Thoracic aorta (tissue), 2 donors: ENCODE measurements around the gene GMPPB. TPM values are rescaled to one million over a fixed set of nuclear protein-coding genes. Genes with fewer than 3 reads are reported as not detected.

Source experiments
- ATAC-seq: fragments of 150-250 bp; one replicate; pipeline ENCODE4 v1.8.0; 2017; ENCODE audit warnings: low read depth; ENCODE audit not compliant: insufficient number of reproducible peaks, low FRiP score
- DNase-seq: peaks from one replicate; pipeline ENCODE4 v3.0.0-alpha.2; 2020; ENCODE audit warnings: low spot score
- H3K27ac ChIP-seq, 2 donors: fragments of 200-600 bp; sonication (generic); 1 replicate in 1 of 2; 2 replicates in 1 of 2; pipeline ENCODE4 v1.5.1; 2016; ENCODE audit warnings: mild to moderate bottlenecking in 2 of 2, moderate library complexity in 2 of 2
- H3K27me3 ChIP-seq: fragments of 200-600 bp; sonication (generic); replicated peaks from 2 replicates; pipeline ENCODE4 v1.6.0; 2016; ENCODE audit warnings: mild to moderate bottlenecking; ENCODE audit not compliant: insufficient read depth
- H3K36me3 ChIP-seq: fragments of 200-600 bp; sonication (generic); one replicate; pipeline ENCODE4 v1.5.1; 2016
- H3K4me1 ChIP-seq, 2 donors: fragments of 200-600 bp; sonication (generic); 1 replicate in 1 of 2; 2 replicates in 1 of 2; pipeline versions ENCODE4 v1.5.1 to v1.6.0; 2016; ENCODE audit warnings: low read depth in 2 of 2, mild to moderate bottlenecking in 1 of 2; ENCODE audit not compliant: control insufficient read depth in 1 of 2
- H3K4me3 ChIP-seq: fragments of 200-600 bp; sonication (generic); 2 replicates; pipeline ENCODE4 v1.5.1; 2016; ENCODE audit warnings: mild to moderate bottlenecking
- H3K9me3 ChIP-seq: fragments of 200-600 bp; sonication (generic); 2 replicates; pipeline ENCODE4 v1.5.1; 2016
- total RNA-seq, 2 donors: library from RNA; depleted of rRNA; stranded (reverse); fragments of >200 nt; gene quantifications; one replicate each; pipeline versions ENCODE4 v1.1.0 to v1.2.3, GENCODE V29; 2016
- TF ChIP-seq, protein P1 (sequence below): fragments of 200-600 bp; sonication (generic); IDR thresholded peaks from one replicate; pipeline ENCODE4 v1.5.1; 2019; ENCODE audit warnings: antibody characterized with exemption

Gene GMPPB
- total RNA-seq, 2 donors from 2014 or later, result 30.5 to 43.1 TPM

DNA sequence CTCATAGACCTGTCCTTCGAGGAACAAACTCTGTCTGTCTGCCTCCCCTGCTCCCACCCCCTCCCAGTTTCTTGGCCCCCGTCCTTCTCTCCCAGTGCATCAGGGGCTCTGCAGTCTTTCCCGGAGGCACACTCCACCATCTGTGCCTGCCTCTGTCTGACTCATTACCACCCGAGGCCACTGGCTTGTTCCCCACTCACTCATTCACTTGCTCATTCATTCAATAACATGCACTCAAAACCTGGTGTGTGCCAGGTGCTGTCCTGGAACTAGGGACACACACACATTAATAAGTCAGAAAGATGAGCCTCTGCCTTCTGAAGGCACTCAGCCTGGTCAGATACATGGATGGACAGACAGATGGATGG, 16.7 kb downstream of the GMPPB start:
- Histone ChIP-seq H3K27ac (no peak overlapping the region), H3K4me3 (no peak overlapping the region), H3K36me3 (peaks cover 32% of the 10 kb centered on the region), H3K27me3 (no peaks in the 10 kb centered on the region), H3K9me3 (no peaks in the 10 kb centered on the region), H3K4me1 (no peaks in the 10 kb centered on the region)
- TF ChIP-seq, protein P1, sequence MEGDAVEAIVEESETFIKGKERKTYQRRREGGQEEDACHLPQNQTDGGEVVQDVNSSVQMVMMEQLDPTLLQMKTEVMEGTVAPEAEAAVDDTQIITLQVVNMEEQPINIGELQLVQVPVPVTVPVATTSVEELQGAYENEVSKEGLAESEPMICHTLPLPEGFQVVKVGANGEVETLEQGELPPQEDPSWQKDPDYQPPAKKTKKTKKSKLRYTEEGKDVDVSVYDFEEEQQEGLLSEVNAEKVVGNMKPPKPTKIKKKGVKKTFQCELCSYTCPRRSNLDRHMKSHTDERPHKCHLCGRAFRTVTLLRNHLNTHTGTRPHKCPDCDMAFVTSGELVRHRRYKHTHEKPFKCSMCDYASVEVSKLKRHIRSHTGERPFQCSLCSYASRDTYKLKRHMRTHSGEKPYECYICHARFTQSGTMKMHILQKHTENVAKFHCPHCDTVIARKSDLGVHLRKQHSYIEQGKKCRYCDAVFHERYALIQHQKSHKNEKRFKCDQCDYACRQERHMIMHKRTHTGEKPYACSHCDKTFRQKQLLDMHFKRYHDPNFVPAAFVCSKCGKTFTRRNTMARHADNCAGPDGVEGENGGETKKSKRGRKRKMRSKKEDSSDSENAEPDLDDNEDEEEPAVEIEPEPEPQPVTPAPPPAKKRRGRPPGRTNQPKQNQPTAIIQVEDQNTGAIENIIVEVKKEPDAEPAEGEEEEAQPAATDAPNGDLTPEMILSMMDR, result no peak
- DNase-seq (no peak), ATAC-seq (no peak)

DNA sequence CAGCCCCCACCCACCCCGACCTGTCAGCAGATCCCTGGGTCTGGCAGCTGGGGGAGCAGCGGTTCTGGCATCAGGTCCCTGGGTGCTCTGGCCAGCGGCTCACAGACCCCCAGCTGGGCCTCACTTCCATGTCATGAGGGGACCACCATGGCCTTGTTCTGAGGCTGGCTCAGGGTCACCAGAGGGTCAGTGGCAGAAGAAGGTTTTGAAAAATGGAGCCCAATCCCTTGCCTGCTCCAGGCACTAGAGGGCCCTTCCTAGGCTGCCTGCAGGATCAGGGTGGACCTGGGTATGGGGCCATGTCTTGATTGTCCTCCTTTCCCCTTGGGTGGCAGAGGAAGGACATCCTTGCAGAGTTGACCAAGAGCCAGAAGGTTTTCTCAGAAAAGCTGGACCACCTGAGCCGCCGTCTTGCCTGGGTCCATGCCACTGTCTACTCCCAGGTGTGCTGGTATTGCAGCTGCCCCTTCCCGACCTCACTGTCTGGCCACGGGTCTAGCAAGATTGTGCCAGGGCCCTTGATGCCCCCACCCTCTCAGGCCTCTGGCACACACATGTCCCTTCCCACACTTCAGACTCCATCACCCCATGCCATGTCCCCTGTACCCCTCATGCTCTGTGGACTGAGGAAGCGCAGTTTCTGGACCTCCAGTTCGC, 17.2 kb downstream of the GMPPB start:
- Histone ChIP-seq H3K4me3 (no peak overlapping the region), H3K4me1 (no peaks in the 10 kb centered on the region), H3K9me3 (no peaks in the 10 kb centered on the region), H3K27me3 (no peaks in the 10 kb centered on the region), H3K36me3 (peaks cover 34% of the 10 kb centered on the region), H3K27ac (no peak overlapping the region)
- no peak for ATAC-seq
- no peak for DNase-seq
- TF ChIP-seq, protein P1, result no peak

DNA sequence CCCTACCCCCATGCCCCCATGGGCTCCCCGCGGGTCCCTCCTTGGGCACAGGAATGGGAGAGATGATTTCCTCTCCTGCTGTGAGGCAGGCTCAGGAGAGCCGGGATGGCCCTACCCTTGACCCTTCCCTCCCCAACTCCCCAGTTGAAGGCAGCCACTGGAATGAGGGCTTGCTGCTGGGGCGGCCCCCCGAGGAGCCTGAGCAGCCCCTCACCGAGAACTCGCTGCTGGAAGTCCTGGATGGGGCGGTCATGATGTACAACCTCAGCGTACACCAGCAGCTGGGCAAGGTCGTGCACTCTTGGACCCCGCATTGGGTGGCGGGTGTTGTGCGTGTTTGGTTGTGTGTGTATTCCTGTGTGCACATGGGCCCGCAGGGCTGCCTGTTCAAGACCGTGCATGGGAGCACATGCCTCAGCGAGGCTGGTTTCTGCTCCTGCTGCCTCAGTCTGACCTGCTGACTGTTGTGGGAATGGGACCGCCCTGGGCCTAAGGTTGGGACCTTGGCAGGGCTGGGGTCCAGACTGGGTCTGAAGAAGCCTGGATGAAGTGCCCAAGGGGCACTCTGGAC, 18.3 kb downstream of the GMPPB start:
- Histone ChIP-seq H3K27ac (no peak overlapping the region), H3K9me3 (no peaks in the 10 kb centered on the region), H3K4me1 (no peaks in the 10 kb centered on the region), H3K4me3 (no peak overlapping the region), H3K36me3 (peaks cover 29% of the 10 kb centered on the region), H3K27me3 (no peaks in the 10 kb centered on the region)
- TF ChIP-seq, protein P1, result no peak
- no peak for ATAC-seq
- DNase-seq, result no peak

DNA sequence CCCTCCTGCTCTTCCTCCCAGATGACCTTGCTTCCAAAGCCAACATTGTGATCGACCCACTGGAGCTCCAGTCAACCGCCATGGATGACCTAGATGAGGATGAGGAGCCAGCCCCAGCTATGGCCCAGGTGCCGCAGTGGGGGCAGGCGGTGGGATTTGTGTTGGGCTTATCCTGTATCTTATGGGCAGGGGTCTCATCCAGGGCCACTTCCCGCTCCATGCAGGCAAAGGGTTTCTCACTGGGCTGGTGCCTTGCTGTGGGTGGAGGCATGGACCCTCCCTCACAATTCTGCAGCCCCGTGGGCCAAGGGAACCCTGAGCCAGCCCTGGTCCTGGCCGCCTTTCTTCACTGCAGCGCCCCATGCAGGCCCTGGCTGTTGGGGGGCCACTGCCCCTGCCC, 19.1 kb downstream of the GMPPB start:
- TF ChIP-seq, protein P1, result no peak
- no peak for DNase-seq
- no peaks in the 10 kb centered on the region for H3K9me3 ChIP-seq
- no peak overlapping the region for H3K4me3 ChIP-seq
- H3K27ac ChIP-seq, result no peak overlapping the region
- H3K4me1 ChIP-seq, result no peaks in the 10 kb centered on the region
- no peak for ATAC-seq
- no peaks in the 10 kb centered on the region for H3K27me3 ChIP-seq
- peaks cover 31% of the 10 kb centered on the region for H3K36me3 ChIP-seq

DNA sequence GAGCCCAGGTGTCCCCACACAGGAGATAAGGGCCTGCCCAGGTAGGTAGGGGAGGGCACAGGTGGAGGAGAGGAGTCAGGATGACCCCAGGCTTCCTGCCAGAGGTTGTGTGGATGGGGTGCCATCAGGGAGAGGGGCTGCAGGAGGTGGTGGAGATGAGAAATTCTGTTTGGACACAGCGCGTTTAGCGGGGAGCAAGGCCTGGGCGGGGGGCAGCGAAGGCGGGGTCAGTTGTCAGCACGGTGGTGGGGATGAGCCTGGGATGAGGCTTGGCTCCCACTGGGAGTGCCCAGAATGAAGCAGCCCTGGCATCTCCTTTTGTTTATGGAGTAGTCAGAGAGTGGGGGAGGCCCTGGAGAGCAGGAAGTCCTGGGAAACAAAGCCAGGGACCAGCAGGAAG, 19.8 kb downstream of the GMPPB start:
- no peak overlapping the region for H3K4me3 ChIP-seq
- DNase-seq (no peak), ATAC-seq (no peak)
- H3K4me1 ChIP-seq, result no peaks in the 10 kb centered on the region
- H3K36me3 ChIP-seq, result peaks cover 32% of the 10 kb centered on the region
- no peaks in the 10 kb centered on the region for H3K9me3 ChIP-seq
- H3K27me3 ChIP-seq, result no peaks in the 10 kb centered on the region
- TF ChIP-seq, protein P1, result no peak
- H3K27ac ChIP-seq, result no peak overlapping the region
